NCI-H2029 treated with DMSO at 0.1 percent for 48 hours (cell line): ENCODE data around the gene PHACTR2.

Experiments
- DNase-seq: peaks from one replicate; lab custom pipeline; 2025; lab: John Stamatoyannopoulos, UW

PHACTR2 gene

DNA sequence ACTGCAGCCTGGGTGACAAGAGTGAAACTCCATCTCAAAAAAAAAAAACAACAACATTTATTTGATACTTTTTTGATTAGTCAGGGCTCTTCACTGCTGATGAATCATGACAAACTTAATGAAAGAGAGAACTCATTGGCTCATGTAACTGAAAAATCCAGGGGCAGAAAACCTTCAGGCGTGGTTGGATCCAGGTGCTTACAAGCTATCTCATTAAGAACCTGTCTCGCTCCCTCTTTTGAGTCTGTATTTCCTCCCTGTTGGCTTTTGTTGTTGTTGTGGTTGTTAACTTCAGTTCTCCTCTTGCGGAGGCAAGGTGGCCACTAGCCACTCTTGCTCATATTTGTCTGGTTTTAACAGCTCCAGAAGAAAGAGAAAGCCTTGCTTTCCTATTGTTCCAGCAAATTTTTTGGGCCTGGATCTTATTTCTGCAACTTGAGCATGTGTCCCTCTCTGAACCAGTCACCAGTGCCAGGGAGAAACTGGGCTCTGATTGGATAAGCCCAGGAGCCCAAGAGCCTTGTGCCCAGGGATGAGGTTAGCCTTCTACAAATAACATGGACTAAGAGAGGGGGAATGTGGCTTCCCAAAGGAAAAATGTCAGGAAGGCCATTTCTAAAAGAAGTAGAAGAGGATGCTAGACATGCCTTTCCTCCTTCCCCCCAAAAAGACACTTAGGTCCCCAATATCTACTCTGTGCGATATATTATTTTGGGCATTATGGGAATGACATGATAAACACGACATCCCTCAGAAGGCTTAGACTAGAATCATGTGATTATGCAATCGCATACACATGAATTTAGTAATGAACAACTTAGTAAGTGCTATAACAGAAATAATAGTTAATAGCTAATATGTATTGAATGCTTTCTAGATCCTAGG lies 64.5 kb downstream of the PHACTR2 start:
- DNase-seq: no peak

DNA sequence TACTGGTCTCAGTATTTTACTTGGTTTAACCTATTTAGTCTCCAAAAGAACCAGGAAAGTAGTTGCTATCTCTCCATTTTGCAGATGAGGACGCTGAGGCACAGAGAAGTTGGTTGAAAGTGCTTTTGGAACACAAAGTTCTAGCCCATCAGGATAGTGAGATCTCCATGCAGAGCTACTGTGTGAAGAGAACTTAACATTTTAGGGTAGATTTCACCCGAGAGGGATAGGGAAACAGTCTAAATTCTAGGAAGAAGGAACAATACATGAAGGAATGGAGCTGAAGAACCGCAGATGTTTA lies 65.1 kb downstream of the PHACTR2 start:
- DNase-seq: no peak

- DNase-seq: no peak
Observed at GRCh38 chr6:143743301-143744166, 65.8 kb downstream of the PHACTR2 start.

GRCh38 chr6:143744551-143745165 lies 66.9 kb downstream of the PHACTR2 start:
- DNase-seq: no peak

- DNase-seq: no peak
Observed at GRCh38 chr6:143745166-143746133, 67.7 kb downstream of the PHACTR2 start.

DNA sequence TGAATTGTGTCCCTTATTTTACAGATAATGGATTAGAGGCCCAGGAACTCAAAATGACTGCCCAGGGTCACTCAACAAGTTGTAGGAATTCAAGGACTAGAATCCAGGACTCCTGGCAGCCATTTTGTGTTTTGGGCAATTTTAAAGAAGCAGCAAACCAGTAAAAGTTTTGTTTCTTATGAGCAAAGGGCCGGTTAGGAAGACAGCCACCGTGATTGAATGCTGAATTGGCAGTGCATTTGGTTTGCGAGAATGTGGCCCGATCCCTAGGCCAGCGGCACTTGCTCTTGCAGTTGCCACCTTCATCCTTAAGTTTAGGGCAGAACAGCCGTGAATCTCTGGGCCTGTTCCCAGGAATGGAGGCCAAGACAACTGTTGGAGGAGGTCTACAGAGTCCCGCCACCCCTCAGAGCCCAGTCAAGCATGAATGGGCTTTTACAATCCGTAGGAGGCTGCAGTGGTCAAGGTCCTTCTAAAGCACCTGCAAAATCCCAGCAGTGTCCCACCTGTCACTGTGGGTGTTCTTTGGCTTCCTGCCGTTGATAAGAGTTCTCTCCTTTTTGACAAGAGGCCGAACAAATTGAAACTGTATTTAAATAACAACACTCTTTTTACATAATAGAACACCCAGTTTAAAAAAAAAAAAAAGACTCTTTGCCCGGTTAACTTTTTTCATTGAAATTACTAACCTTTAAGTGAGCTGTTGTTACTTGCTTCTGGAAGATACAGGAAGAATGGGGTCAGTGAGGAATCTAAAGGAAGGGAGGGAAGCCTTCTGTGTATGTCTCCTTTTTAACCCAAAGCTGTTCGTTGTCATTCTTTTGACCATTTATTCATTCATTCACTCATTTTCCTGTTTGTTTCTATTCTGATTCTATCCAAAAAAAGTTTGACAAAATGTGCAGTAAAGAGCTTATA lies 68.7 kb downstream of the PHACTR2 start:
- no peak for DNase-seq

- DNase-seq: no peak
Observed at GRCh38 chr6:143747347-143747842, 69.6 kb downstream of the PHACTR2 start.

DNA sequence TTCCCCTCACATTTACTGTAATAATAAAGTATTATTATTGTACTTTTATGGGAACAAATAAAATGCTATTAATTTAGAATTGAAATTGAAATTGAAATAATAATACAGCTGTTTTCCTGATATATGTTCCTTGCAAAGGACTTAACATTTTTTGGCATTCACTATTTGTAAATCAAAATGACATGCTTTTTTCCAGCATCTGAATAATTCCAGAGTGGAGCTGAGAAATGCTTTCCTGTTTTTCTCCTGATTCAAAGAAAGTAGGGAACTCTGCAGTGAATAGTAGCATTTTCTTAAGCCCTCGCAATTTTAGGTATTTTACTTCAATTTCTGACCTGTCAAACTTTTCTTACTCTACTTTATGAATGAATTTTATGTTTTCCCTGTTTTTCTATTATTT lies 72.1 kb downstream of the PHACTR2 start:
- DNase-seq: no peak

GRCh38 chr6:143750877-143751276 lies 73.1 kb downstream of the PHACTR2 start:
- no peak for DNase-seq

GRCh38 chr6:143752459-143752858 lies 74.7 kb downstream of the PHACTR2 start:
- DNase-seq: no peak

DNA sequence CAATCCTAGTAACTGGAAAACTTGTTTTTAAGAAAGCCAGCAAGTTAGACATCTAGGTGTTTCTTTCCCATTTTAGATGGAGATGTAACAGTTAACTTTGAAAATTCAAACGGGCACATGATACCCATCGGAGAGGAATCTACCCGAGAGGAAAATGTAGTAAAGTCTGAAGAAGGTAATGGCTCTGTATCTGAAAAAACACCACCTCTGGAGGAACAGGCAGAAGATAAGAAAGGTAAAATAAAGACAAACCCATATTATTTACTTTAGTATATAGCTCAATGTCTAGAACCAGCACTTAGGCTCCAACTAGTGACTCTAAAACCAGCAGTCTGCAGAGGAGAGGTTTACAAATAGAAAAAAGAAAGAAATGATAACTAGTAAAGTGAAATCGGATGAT lies 75.9 kb downstream of the PHACTR2 start:
- no peak for DNase-seq

- DNase-seq: no peak
Observed at GRCh38 chr6:143754204-143754603, 76.4 kb downstream of the PHACTR2 start.

- no peak for DNase-seq
Observed at GRCh38 chr6:143755301-143755744, 77.6 kb downstream of the PHACTR2 start.

DNA sequence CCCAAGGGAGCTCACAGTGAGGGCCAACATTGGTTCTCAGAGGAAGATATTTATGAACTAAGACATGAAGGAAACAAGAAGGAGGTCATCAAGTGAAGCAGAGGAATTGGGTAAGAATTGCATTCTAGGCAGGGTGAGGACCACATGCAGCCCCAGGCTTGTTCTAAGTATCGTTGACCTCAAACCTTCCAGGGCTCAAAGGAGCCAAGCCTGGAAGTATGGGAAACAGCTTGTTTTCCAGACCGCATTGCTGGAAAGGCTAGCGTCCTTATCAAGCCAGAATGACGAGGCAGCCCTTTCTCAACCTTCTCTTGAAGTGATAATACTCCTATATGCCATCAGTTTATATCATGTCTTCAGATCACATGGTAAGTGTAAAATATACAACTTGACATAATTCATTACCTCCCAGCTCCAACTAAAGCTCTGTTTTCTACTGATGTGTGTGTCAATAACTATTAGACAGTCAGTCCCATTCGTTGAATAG lies 79.6 kb downstream of the PHACTR2 start:
- DNase-seq: no peak

DNA sequence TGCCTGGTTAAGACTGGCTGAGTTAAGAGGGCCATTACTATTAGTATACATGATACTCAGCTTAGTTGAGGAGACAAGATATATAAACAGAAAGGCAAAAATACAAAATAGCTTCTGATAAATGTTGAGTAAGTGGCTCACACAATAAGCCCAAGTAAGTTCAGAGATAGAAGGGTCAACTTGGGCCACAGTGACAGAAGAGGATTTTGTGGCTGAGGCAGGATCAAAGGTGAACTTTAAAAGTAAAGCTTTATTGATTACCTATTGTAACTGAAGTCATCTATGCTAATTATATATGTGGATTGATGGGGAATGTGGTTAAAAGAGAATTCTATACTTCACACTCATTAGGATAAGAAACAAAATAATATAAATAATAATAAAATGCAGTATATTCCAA lies 80.8 kb downstream of the PHACTR2 start:
- no peak for DNase-seq

- no peak for DNase-seq
Observed at GRCh38 chr6:143759666-143760065, 81.9 kb downstream of the PHACTR2 start.

GRCh38 chr6:143761074-143761473 lies 83.3 kb downstream of the PHACTR2 start:
- DNase-seq: no peak

GRCh38 chr6:143762126-143762525 lies 84.4 kb downstream of the PHACTR2 start:
- no peak for DNase-seq

DNA sequence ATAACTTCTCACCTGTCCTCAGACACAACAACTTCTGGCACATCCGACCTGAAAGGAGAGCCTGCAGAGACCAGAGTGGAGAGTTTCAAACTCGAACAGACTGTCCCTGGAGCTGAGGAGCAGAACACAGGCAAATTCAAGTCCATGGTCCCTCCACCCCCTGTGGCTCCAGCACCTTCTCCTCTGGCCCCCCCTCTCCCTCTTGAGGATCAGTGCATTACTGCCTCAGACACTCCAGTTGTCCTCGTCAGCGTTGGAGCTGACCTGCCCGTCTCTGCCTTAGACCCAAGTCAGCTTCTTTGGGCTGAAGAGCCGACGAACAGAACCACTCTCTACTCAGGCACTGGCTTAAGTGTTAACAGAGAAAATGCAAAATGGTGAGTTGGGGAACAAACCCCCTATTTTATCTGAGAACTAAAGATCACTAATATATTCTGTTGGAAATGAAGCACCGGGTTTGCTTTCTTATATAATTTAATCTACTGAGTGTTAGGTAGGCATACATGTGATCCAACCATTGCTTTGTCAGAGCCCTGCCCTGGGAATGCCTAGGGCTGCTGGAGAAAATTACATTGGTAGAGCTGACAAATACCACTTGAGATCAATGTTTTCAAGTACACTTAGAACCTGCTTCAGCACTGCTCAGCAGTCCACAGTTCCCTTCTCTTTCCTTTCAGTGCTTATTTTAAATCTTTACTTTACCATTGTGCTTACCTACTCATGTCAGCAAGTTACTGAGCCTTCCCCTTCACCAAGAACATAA lies 87.8 kb downstream of the PHACTR2 start:
- DNase-seq: no peak
